Measurements from ENCODE around the gene MPRIP.

DNA sequence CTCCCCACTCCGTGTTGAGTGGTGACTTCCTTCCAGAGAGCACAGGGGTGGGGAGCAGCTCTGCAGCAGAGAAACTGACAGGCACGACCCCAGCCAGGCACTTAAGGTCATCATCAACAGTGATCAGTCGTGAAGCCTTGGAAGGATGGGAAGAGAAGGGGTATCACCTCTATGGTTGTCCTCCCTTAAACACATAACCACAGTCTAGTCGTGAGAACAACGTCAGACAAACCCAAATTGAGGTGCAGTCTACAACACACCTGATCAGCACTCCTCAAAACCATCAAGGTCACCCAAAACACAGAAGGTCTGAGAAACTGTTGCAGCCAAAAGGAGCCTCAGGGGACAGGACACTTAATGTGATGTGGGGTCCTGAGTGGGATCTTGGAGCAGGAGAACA, 68.3 kb downstream of the MPRIP start:
- TF ChIP-seq POLR2A (IDR thresholded peaks at IDR 0.05) = no peak
- TF ChIP-seq, protein P1, sequence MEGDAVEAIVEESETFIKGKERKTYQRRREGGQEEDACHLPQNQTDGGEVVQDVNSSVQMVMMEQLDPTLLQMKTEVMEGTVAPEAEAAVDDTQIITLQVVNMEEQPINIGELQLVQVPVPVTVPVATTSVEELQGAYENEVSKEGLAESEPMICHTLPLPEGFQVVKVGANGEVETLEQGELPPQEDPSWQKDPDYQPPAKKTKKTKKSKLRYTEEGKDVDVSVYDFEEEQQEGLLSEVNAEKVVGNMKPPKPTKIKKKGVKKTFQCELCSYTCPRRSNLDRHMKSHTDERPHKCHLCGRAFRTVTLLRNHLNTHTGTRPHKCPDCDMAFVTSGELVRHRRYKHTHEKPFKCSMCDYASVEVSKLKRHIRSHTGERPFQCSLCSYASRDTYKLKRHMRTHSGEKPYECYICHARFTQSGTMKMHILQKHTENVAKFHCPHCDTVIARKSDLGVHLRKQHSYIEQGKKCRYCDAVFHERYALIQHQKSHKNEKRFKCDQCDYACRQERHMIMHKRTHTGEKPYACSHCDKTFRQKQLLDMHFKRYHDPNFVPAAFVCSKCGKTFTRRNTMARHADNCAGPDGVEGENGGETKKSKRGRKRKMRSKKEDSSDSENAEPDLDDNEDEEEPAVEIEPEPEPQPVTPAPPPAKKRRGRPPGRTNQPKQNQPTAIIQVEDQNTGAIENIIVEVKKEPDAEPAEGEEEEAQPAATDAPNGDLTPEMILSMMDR (IDR thresholded peaks at IDR 0.05) = no peak
